WERI-Rb-1 (cell line): ENCODE data around the gene GABBR1.

Experiments used
- DNase-seq: peaks from one replicate; pipeline ENCODE4 v3.0.0-alpha.2; 2020
- H3K27ac ChIP-seq: fragments of 250-450 bp; sonication (Bioruptor Pico); 2 replicates; pipeline ENCODE4 v1.5.1; 2020; ENCODE audit warnings: mild to moderate bottlenecking, moderate library complexity
- H3K27me3 ChIP-seq: fragments of 250-450 bp; sonication (Bioruptor Pico); 2 replicates; pipeline ENCODE4 v1.5.1; 2021; ENCODE audit warnings: mild to moderate bottlenecking, low read depth, moderate library complexity; ENCODE audit not compliant: insufficient read depth, severe bottlenecking
- H3K36me3 ChIP-seq: fragments of 250-450 bp; sonication (Bioruptor Pico); 2 replicates; pipeline ENCODE4 v1.5.1; 2020; ENCODE audit warnings: mild to moderate bottlenecking, moderate library complexity
- H3K4me3 ChIP-seq: 2 replicates; pipeline ENCODE4 v1.5.1; 2011; ENCODE audit warnings: low read depth, mild to moderate bottlenecking, control low read depth, low read length
- H3K9me3 ChIP-seq: fragments of 250-450 bp; sonication (Bioruptor Pico); 2 replicates; pipeline ENCODE4 v1.5.1; 2021; ENCODE audit warnings: mild to moderate bottlenecking, moderate library complexity; ENCODE audit not compliant: severe bottlenecking
- CTCF ChIP-seq: IDR thresholded peaks from 2 replicates; pipeline ENCODE4 v1.5.1; 2011; ENCODE audit warnings: low read depth, mild to moderate bottlenecking, control low read depth, inconsistent platforms, low read length

GABBR1 gene

DNA sequence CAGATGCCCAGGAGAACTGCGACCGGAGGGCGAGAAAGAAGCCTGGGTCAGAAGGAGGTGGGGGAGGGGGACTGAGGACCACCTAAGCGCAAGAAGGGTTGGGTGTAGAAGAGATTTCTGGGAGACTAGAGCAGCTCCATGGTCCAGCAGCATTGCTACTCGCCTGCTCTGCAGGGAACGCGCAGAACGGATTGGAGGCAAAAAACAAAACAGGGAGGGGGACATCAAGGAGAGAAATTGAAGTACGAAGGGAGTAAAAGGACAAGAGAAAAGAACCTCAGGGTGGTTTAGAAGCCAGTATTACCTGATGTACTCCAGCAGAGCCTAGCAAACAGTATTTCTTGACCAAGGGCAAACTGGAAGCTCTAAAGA is 537 bp upstream of the GABBR1 start:
- Histone ChIP-seq H3K36me3 (peaks cover 13% of the 10 kb centered on the region), H3K27ac (peak overlapping the region; percentile 86), H3K4me3 (peak overlapping the region; percentile 68), H3K27me3 (no peaks in the 10 kb centered on the region), H3K9me3 (no peaks in the 10 kb centered on the region)
- no peak for DNase-seq
- TF ChIP-seq CTCF, result no peak

GRCh38 chr6:29631860-29632731 is 887 bp downstream of the GABBR1 start:
- no peaks in the 10 kb centered on the region for H3K27me3 ChIP-seq
- H3K9me3 ChIP-seq, result no peaks in the 10 kb centered on the region
- peak; percentile 93 for DNase-seq
- peak overlapping the region; percentile 68 for H3K4me3 ChIP-seq
- H3K36me3 ChIP-seq, result peaks cover 13% of the 10 kb centered on the region
- peak overlapping the region; percentile 86 for H3K27ac ChIP-seq
- TF ChIP-seq CTCF, result no peak

DNA sequence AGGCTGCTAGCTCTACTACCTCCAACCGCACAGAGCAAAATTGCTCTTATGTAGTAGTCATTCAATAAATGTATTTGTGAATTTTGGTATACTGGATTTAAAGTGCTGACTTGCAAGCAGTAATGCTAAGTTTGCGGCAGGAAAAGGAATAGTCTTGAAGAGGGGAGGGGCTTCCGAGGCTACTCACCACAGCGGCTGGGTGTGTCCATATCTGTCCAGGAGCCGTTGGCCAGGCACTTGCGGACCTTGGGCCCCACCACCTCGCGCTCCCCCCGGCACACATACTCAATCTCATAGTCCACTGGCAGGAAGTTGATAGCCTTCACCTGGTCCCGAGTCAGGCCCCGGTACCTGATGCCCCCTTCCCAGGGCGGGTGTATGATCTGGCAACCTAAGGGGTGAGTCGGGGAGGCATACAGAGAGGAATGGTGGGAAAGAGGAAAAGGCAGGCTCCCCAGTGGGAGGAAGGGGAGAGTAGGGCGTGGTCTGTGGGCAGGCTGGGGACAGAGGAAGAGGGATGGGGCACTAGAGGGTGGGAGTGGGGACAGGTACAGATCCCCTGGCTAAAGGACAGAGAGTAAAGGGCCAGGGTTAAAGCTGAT is 1.7 kb downstream of the GABBR1 start:
- H3K27me3 ChIP-seq, result no peaks in the 10 kb centered on the region
- H3K4me3 ChIP-seq, result no peak overlapping the region
- H3K9me3 ChIP-seq, result no peaks in the 10 kb centered on the region
- no peak for DNase-seq
- H3K27ac ChIP-seq, result no peak overlapping the region
- peaks cover 13% of the 10 kb centered on the region for H3K36me3 ChIP-seq
- TF ChIP-seq CTCF, result no peak

- Histone ChIP-seq H3K27ac (no peak overlapping the region), H3K9me3 (no peaks in the 10 kb centered on the region), H3K4me3 (no peak overlapping the region), H3K36me3 (peaks cover 16% of the 10 kb centered on the region), H3K27me3 (no peaks in the 10 kb centered on the region)
- DNase-seq, result no peak
- TF ChIP-seq CTCF, result no peak
These were observed 2.7 kb downstream of the GABBR1 start for GRCh38 chr6:29630315-29630714.

GRCh38 chr6:29629571-29629970 is 3.4 kb downstream of the GABBR1 start:
- Histone ChIP-seq H3K36me3 (peaks cover 19% of the 10 kb centered on the region), H3K27ac (no peak overlapping the region), H3K9me3 (no peaks in the 10 kb centered on the region), H3K4me3 (no peak overlapping the region), H3K27me3 (no peaks in the 10 kb centered on the region)
- DNase-seq, result no peak
- TF ChIP-seq CTCF, result no peak
